MM.1S (cell line): Measurements from ENCODE around the gene CTCF.
"Not testable (repeated sequence)": the region's sequence is repeated elsewhere in the genome, so short reads cannot be mapped to it uniquely, and the experiment has no call there.

ENCODE experiments used
- DNase-seq: peaks from one replicate; pipeline ENCODE4 v3.0.0-alpha.2; 2015
- H2AFZ ChIP-seq: fragments of 300-600 bp; sonication (generic); 2 replicates; pipeline ENCODE4 v1.6.0; 2016; ENCODE audit warnings: antibody characterized with exemption, low read length
- H3F3A ChIP-seq: fragments of 300-600 bp; sonication (generic); 2 replicates; pipeline ENCODE4 v1.6.1; 2016; ENCODE audit warnings: mild to moderate bottlenecking, antibody characterized with exemption, low read length, moderate library complexity, mixed read lengths; ENCODE audit not compliant: insufficient read depth
- H3K27ac ChIP-seq: fragments of 300-600 bp; sonication (generic); 2 replicates; pipeline ENCODE4 v1.5.1; 2016; ENCODE audit warnings: mild to moderate bottlenecking, low read length
- H3K27me3 ChIP-seq: fragments of 300-600 bp; sonication (generic); replicated peaks from 2 replicates; pipeline ENCODE4 v1.6.0; 2016; ENCODE audit warnings: low read length; ENCODE audit not compliant: insufficient read depth
- H3K36me3 ChIP-seq: fragments of 300-600 bp; sonication (generic); replicated peaks from 2 replicates; pipeline ENCODE4 v1.6.1; 2016; ENCODE audit warnings: mild to moderate bottlenecking, low read length, mixed read lengths; ENCODE audit not compliant: insufficient read depth
- H3K4me1 ChIP-seq: fragments of 300-600 bp; sonication (generic); 2 replicates; pipeline ENCODE4 v1.6.1; 2016; ENCODE audit warnings: low read length, mixed read lengths
- H3K4me2 ChIP-seq: fragments of 300-600 bp; sonication (generic); 2 replicates; pipeline ENCODE4 v1.6.0; 2016; ENCODE audit warnings: low read depth, low read length
- H3K4me3 ChIP-seq: fragments of 300-600 bp; sonication (generic); 2 replicates; pipeline ENCODE4 v1.5.1; 2016; ENCODE audit warnings: low read length, mixed read lengths
- H3K79me2 ChIP-seq: fragments of 300-600 bp; sonication (generic); 2 replicates; pipeline ENCODE4 v1.6.1; 2016; ENCODE audit warnings: mixed run types, low read length, mixed read lengths
- H3K9ac ChIP-seq: fragments of 300-600 bp; sonication (generic); 2 replicates; pipeline ENCODE4 v1.6.1; 2016; ENCODE audit warnings: low read length, mixed read lengths
- H3K9me2 ChIP-seq: fragments of 300-600 bp; sonication (generic); replicated peaks from 2 replicates; pipeline ENCODE4 v1.6.1; 2016; ENCODE audit warnings: mild to moderate bottlenecking, low read length, mixed read lengths; ENCODE audit not compliant: insufficient read depth
- H3K9me3 ChIP-seq: fragments of 300-600 bp; sonication (generic); replicated peaks from 2 replicates; pipeline ENCODE4 v1.6.1; 2016; ENCODE audit warnings: mild to moderate bottlenecking, low read length, mixed read lengths; ENCODE audit not compliant: insufficient read depth
- H4K20me1 ChIP-seq: fragments of 300-600 bp; sonication (generic); 2 replicates; pipeline ENCODE4 v1.6.1; 2016; ENCODE audit warnings: mild to moderate bottlenecking, low read length, moderate library complexity, mixed read lengths; ENCODE audit not compliant: insufficient read depth
- CTCF ChIP-seq: fragments of 300-600 bp; sonication (generic); IDR thresholded peaks from 2 replicates; pipeline ENCODE4 v1.5.1; 2016; ENCODE audit warnings: antibody characterized with exemption, low read length, mixed read lengths
- EZH2 ChIP-seq: fragments of 300-600 bp; sonication (generic); optimal IDR thresholded peaks from 2 replicates; pipeline ENCODE3; 2017; ENCODE audit warnings: low read depth, mild to moderate bottlenecking, antibody characterized with exemption, low read length, mixed read lengths
- EZH2phosphoT487 ChIP-seq: fragments of 300-600 bp; sonication (generic); IDR thresholded peaks from 2 replicates; pipeline ENCODE4 v1.6.1; 2018; ENCODE audit warnings: antibody characterized with exemption, low read length

The CTCF gene

GRCh38 chr16:67562526-67562917, at the start of gene CTCF:
Gene CTCF, plus strand, starts transcription at chr16:67562526. Its CDS starts 48,307 bp downstream, at chr16:67610833.
- peak within 1 kb of the TSS; percentile 100 for H3K27ac ChIP-seq
- peaks cover 3% of the 10 kb centered on the region; the same call in 1 of the 2 replicates for H3K36me3 ChIP-seq
- no peaks in the 10 kb centered on the region for H3K9me3 ChIP-seq
- no peaks in the 10 kb centered on the region for H4K20me1 ChIP-seq
- H3K9me2 ChIP-seq: no peaks in the 10 kb centered on the region
- peak within 1 kb of the TSS; percentile 63 for H2AFZ ChIP-seq
- peaks cover 24% of the 10 kb centered on the region for H3K4me1 ChIP-seq
- H3K4me2 ChIP-seq: peak within 1 kb of the TSS; percentile 91
- H3K4me3 ChIP-seq: peak within 1 kb of the TSS; percentile 93
- peak; percentile 85 for DNase-seq
- peak within 1 kb of the TSS; percentile 100 for H3K9ac ChIP-seq
- H3F3A ChIP-seq: peaks cover 47% of the 10 kb centered on the region
- TF ChIP-seq EZH2phosphoT487 (no peak), EZH2 (no peak), CTCF (peak; percentile 33)
- H3K27me3 ChIP-seq: no peaks in the 10 kb centered on the region
- H3K79me2 ChIP-seq: peaks cover 86% of the 10 kb centered on the region

DNA sequence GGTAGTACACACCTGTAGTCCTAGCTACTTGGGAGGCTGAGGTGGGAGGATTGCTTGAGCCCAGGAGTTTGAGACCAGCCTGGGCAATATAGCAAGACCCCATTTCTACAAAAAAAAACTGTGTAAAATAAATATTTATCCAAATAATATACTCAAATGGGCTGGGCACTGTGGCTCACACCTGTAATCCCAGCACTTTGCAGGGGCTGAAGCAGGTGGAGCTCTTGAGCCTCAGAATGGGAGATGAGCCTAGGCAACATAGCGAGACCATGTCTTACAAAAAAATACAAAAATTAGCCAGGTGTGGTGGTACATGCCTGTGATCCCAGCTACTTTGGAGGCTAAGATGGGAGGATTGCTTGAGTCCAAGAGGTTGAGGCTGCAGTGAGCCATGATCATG, 48.4 kb upstream of the CTCF start:
- not testable (repeated sequence) for H3K27ac ChIP-seq, H3K36me3 ChIP-seq, H4K20me1 ChIP-seq, H3K9ac ChIP-seq, H3K27me3 ChIP-seq, H3K4me3 ChIP-seq, DNase-seq, H3K79me2 ChIP-seq, H3K4me1 ChIP-seq, H3K9me2 ChIP-seq, H3K9me3 ChIP-seq, H3F3A ChIP-seq
- H3K4me2 ChIP-seq: peak overlapping the region; percentile 43; the same call in 1 of the 2 replicates
- H2AFZ ChIP-seq: 0 out of 2 replicates have a peak overlapping the region, but pooled peaks have one; percentile 55

- no peak overlapping the region for H3K27ac ChIP-seq
- TF ChIP-seq CTCF: peak; percentile 60
- no peak for TF ChIP-seq EZH2phosphoT487
- TF ChIP-seq EZH2: no peak
- H3K9ac ChIP-seq: no peak overlapping the region
- H3K4me3 ChIP-seq: no peak overlapping the region
- peak; percentile 90 for DNase-seq
- H3K36me3 ChIP-seq: no peaks in the 10 kb centered on the region
- H2AFZ ChIP-seq: peak overlapping the region; percentile 55
- no peaks in the 10 kb centered on the region for H3K27me3 ChIP-seq
- H3F3A ChIP-seq: no peaks in the 10 kb centered on the region
- peak overlapping the region; percentile 43; the same call in 1 of the 2 replicates for H3K4me2 ChIP-seq
- H3K9me3 ChIP-seq: no peaks in the 10 kb centered on the region
- H4K20me1 ChIP-seq: no peaks in the 10 kb centered on the region
- no peaks in the 10 kb centered on the region for H3K79me2 ChIP-seq
- H3K9me2 ChIP-seq: no peaks in the 10 kb centered on the region
- peaks cover 7% of the 10 kb centered on the region for H3K4me1 ChIP-seq
Measured at GRCh38 chr16:67514382-67514828, 47.9 kb upstream of the CTCF start.

- Histone ChIP-seq H3K4me3 (no peak overlapping the region), H2AFZ (peak overlapping the region; percentile 22; the same call in 1 of the 2 replicates), H3F3A (no peaks in the 10 kb centered on the region), H4K20me1 (no peaks in the 10 kb centered on the region), H3K9ac (peak overlapping the region; percentile 10; the same call in 1 of the 2 replicates), H3K4me1 (peaks cover 7% of the 10 kb centered on the region), H3K36me3 (no peaks in the 10 kb centered on the region), H3K27me3 (no peaks in the 10 kb centered on the region), H3K9me2 (no peaks in the 10 kb centered on the region), H3K9me3 (no peaks in the 10 kb centered on the region), H3K27ac (no peak overlapping the region; the same call in 1 of the 2 replicates), H3K79me2 (no peaks in the 10 kb centered on the region), H3K4me2 (peak overlapping the region; percentile 16; the same call in 1 of the 2 replicates)
- no peak for DNase-seq
- no peak for TF ChIP-seq EZH2
- no peak for TF ChIP-seq EZH2phosphoT487
- no peak for TF ChIP-seq CTCF
Measured at GRCh38 chr16:67516296-67517154, 45.8 kb upstream of the CTCF start.
